Progenitor cell of endocrine pancreas (in vitro differentiated cells): ENCODE measurements around the gene WDR89. TPM values are rescaled to one million over a fixed set of nuclear protein-coding genes. Genes with fewer than 3 reads are reported as not detected.

ENCODE experiments used
- DNase-seq: peaks from one replicate; pipeline ENCODE4 v3.0.0; 2021; ENCODE audit warnings: low spot score; ENCODE audit not compliant: unreplicated experiment
- H3K27ac Mint-ChIP-seq: 2 replicates; pipeline ENCODE4 v1.8.0; 2021; ENCODE audit warnings: mild to moderate bottlenecking, moderate library complexity, mixed read lengths
- H3K27me3 Mint-ChIP-seq: 2 replicates; pipeline ENCODE4 v1.8.0; 2021; ENCODE audit warnings: mixed read lengths
- H3K36me3 Mint-ChIP-seq: 2 replicates; pipeline ENCODE4 v1.8.0; 2022; ENCODE audit warnings: mixed read lengths; ENCODE audit not compliant: insufficient read depth
- H3K4me1 Mint-ChIP-seq: 2 replicates; pipeline ENCODE4 v1.8.0; 2021; ENCODE audit warnings: low read depth, mixed read lengths
- H3K4me3 Mint-ChIP-seq: 2 replicates; pipeline ENCODE4 v1.8.0; 2021; ENCODE audit warnings: low read depth, mild to moderate bottlenecking, moderate library complexity, mixed read lengths
- H3K9me3 Mint-ChIP-seq: 2 replicates; pipeline ENCODE4 v1.8.0; 2021; ENCODE audit warnings: low read depth, mixed read lengths
- total RNA-seq: library from RNA; stranded (reverse); gene quantifications from 2 replicates; pipeline ENCODE4 v1.2.1, GENCODE V29; 2021
- TF ChIP-seq, protein P1 (sequence below): fragments of 200-600 bp; sonication (generic); IDR thresholded peaks from one replicate; pipeline ENCODE4 v1.5.0; 2021; ENCODE audit warnings: antibody characterized with exemption, mild to moderate bottlenecking; ENCODE audit not compliant: unreplicated experiment

Gene WDR89
- total RNA-seq, 1 donor from 2014 or later: 20.6 TPM

DNA sequence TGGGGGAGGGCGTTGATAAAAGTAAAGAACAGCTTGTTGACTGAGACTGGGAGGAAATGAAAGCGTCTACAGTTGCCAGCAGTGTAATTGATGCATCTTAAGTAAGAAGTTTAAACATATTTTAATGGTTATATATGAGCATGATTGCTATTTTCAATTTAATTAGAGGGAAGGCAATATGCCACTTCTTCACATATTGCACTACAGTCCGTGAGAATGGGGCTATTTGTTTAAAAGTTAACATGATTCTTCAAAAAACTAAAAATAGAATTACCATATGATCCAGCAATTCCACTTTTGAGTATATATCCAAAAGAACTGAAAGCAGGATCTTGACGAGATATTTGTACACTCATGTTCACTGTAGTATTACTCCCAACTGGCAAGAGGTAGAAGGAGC, 60.2 kb downstream of the WDR89 start:
- no peak for DNase-seq
- Mint-ChIP-seq H3K36me3 (no peaks in the 10 kb centered on the region), H3K4me1 (no peaks in the 10 kb centered on the region), H3K9me3 (no peaks in the 10 kb centered on the region), H3K4me3 (no peak overlapping the region), H3K27me3 (no peaks in the 10 kb centered on the region), H3K27ac (no peak overlapping the region)
- TF ChIP-seq, protein P1, sequence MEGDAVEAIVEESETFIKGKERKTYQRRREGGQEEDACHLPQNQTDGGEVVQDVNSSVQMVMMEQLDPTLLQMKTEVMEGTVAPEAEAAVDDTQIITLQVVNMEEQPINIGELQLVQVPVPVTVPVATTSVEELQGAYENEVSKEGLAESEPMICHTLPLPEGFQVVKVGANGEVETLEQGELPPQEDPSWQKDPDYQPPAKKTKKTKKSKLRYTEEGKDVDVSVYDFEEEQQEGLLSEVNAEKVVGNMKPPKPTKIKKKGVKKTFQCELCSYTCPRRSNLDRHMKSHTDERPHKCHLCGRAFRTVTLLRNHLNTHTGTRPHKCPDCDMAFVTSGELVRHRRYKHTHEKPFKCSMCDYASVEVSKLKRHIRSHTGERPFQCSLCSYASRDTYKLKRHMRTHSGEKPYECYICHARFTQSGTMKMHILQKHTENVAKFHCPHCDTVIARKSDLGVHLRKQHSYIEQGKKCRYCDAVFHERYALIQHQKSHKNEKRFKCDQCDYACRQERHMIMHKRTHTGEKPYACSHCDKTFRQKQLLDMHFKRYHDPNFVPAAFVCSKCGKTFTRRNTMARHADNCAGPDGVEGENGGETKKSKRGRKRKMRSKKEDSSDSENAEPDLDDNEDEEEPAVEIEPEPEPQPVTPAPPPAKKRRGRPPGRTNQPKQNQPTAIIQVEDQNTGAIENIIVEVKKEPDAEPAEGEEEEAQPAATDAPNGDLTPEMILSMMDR: no peak

DNA sequence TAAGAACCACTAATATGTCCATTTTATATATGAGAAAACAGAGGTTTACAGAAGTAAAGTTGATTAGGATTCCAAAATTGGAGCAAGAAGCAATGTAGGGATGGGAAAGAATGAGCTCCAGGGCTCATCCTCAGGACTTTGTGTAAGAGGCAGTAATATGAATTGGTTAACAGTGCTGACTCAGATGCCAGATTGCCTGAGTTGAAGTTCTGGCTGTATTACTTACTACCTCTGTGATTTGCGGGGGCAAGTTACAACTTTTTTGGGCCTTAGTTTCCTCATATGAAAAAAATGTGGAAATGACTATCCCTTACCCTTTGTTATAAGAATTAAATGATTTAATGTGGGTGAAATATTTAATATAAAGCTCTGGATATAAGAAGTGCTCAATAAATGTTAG, 63.4 kb downstream of the WDR89 start:
- Mint-ChIP-seq H3K4me1 (no peaks in the 10 kb centered on the region), H3K27me3 (no peaks in the 10 kb centered on the region)

DNA sequence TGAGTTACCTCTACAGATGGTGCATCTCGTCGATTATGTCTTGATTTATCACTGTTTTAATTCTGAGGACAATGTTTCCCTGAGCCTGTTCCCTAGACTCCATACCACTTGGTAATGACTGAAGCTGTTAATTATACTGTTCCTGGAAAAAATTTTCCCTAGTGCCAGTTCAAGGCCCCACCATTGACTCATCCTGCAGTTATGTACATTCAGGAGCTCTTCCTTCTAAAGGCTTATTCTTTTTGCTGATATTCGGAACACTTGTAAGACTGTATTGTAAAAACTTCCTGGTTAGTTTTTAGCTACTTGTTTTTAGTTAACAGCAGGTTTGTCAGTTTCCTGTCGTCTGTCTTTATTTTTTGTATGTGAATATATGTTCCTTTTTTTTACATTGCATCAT, 68.1 kb downstream of the WDR89 start:
- TF ChIP-seq, protein P1: no peak
- no peak overlapping the region for H3K4me3 Mint-ChIP-seq
- H3K27ac Mint-ChIP-seq: no peak overlapping the region
- no peak for DNase-seq
- H3K4me1 Mint-ChIP-seq: no peaks in the 10 kb centered on the region
- H3K9me3 Mint-ChIP-seq: no peaks in the 10 kb centered on the region
- H3K27me3 Mint-ChIP-seq: no peaks in the 10 kb centered on the region
- H3K36me3 Mint-ChIP-seq: no peaks in the 10 kb centered on the region

More for the DNA sequence above, 63.4 kb downstream of the WDR89 start:
- Mint-ChIP-seq H3K4me3 (no peak overlapping the region), H3K27ac (no peak overlapping the region), H3K36me3 (no peaks in the 10 kb centered on the region), H3K9me3 (no peaks in the 10 kb centered on the region)
- TF ChIP-seq, protein P1: no peak
- no peak for DNase-seq

DNA sequence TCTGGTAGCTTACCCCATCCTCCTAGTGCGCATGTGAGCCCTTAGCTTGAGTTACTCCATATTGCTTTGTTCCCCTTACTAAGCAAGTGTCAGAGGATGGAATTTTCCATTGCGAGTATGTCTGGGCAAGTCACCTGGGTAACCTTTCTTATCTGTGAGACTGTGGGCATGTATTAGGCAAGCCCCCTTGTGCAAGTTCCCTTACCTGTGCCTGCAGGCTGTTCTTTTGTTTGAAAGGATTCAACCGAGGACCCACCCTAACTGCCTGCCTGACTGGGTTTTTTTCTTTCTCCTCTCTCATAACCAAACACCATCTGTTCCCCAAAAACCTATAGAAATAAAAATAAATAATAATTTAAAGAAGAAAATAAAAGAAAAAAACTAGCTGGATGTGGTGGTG, 76.2 kb downstream of the WDR89 start:
- Mint-ChIP-seq H3K27ac (no peak overlapping the region), H3K4me1 (peaks cover 3% of the 10 kb centered on the region), H3K27me3 (no peaks in the 10 kb centered on the region), H3K9me3 (no peaks in the 10 kb centered on the region), H3K4me3 (no peak overlapping the region), H3K36me3 (no peaks in the 10 kb centered on the region)
- no peak for DNase-seq
- TF ChIP-seq, protein P1: no peak

DNA sequence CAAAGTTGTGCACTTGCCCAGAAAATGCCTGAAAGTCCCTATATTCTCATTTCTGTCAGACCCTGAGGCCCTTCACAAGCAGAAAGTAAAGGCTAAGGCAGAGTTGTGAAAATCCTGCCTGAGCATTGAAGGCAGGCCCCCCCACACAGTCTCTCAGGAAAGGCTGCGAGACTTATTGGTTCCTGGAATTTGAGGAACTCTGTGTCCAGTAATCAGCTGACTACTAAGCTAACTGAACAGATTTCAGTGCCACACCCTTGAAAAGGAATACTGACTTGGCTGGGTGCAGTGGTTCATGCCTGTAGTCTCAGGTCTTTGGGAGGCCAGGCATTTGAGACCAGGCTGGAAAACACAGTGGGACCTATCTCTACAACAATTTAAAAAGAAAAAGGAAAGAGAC, 77.4 kb downstream of the WDR89 start:
- Mint-ChIP-seq H3K4me3 (no peak overlapping the region), H3K27ac (no peak overlapping the region), H3K9me3 (no peaks in the 10 kb centered on the region), H3K4me1 (peaks cover 3% of the 10 kb centered on the region), H3K36me3 (no peaks in the 10 kb centered on the region), H3K27me3 (no peaks in the 10 kb centered on the region)
- TF ChIP-seq, protein P1: no peak
- DNase-seq: no peak
